ENCODE data around the gene GPR143.

- TF ChIP-seq KLF1 (tag; IDR thresholded peaks at IDR 0.05) (no peak), BHLHE40 (IDR thresholded peaks at IDR 0.05; ENCODE audit: low read length) (no peak), POLR2AphosphoS5 (IDR thresholded peaks at IDR 0.05; ENCODE audit: control insufficient read depth, insufficient read depth, low read depth, low read length) (no peak), YY1 (IDR thresholded peaks at IDR 0.05; ENCODE audit: borderline replicate concordance in 1 of 3, control insufficient read depth in 1 of 3, extremely low read depth in 1 of 3, insufficient read depth in 3 of 3, insufficient read length in 1 of 3, insufficient replicate concordance in 2 of 3, low read depth in 1 of 3, low read length in 2 of 3) (no peak), CEBPB (tag; IDR thresholded peaks at IDR 0.05) (no peak), ZNF274 (IDR thresholded peaks at IDR 0.05; ENCODE audit: borderline replicate concordance, low read depth, low read length) (no peak), ZBTB33 (CRISPR knock-in tag; IDR thresholded peaks at IDR 0.05) (peak; percentile 82)
Measured at GRCh38 chrX:9701790-9702189, 63.9 kb downstream of the GPR143 start.
